Smooth muscle cell (in vitro differentiated cells): ENCODE measurements around the gene HIGD2A. TPM values are rescaled to one million over a fixed set of nuclear protein-coding genes. Genes with fewer than 3 reads are reported as not detected.

ENCODE experiments used
- DNase-seq: peaks from one replicate; lab custom pipeline; 2025; ENCODE audit not compliant: unreplicated experiment; lab: John Stamatoyannopoulos, UW
- H2AFZ ChIP-seq: fragments of 200-600 bp; sonication (generic); 2 replicates; pipeline ENCODE4 v1.6.0; 2016; ENCODE audit warnings: antibody characterized with exemption, low read depth, mild to moderate bottlenecking
- H3F3A ChIP-seq: fragments of 200-600 bp; sonication (generic); 2 replicates; pipeline ENCODE4 v1.6.0; 2017; ENCODE audit warnings: antibody characterized with exemption, low read depth
- H3K27ac ChIP-seq: fragments of 200-600 bp; sonication (generic); 2 replicates; pipeline ENCODE4 v1.5.1; 2016; ENCODE audit warnings: low read depth, mild to moderate bottlenecking
- H3K27me3 ChIP-seq: fragments of 200-600 bp; sonication (generic); 2 replicates; pipeline ENCODE4 v1.6.1; 2016; ENCODE audit warnings: low read depth, mild to moderate bottlenecking
- H3K36me3 ChIP-seq: fragments of 200-600 bp; sonication (generic); 2 replicates; pipeline ENCODE4 v1.5.1; 2016; ENCODE audit warnings: low read depth
- H3K4me1 ChIP-seq: fragments of 200-600 bp; sonication (generic); 2 replicates; pipeline ENCODE4 v1.5.1; 2016; ENCODE audit warnings: low read depth
- H3K4me2 ChIP-seq: fragments of 200-600 bp; sonication (generic); 2 replicates; pipeline ENCODE4 v1.6.0; 2016; ENCODE audit warnings: mild to moderate bottlenecking
- H3K4me3 ChIP-seq: fragments of 200-600 bp; sonication (generic); 2 replicates; pipeline ENCODE4 v1.5.1; 2016; ENCODE audit warnings: mild to moderate bottlenecking
- H3K79me2 ChIP-seq: fragments of 200-600 bp; sonication (generic); 2 replicates; pipeline ENCODE4 v1.6.0; 2016; ENCODE audit warnings: low read depth, mild to moderate bottlenecking
- H3K9ac ChIP-seq: fragments of 200-600 bp; sonication (generic); 2 replicates; pipeline ENCODE4 v1.6.0; 2016; ENCODE audit warnings: low read depth
- H3K9me3 ChIP-seq: fragments of 200-600 bp; sonication (generic); replicated peaks from 2 replicates; pipeline ENCODE4 v1.5.1; 2016; ENCODE audit warnings: low read depth
- H4K20me1 ChIP-seq: fragments of 200-600 bp; sonication (generic); 2 replicates; pipeline ENCODE4 v1.6.0; 2016; ENCODE audit warnings: low read depth
- WGBS: methylation state at CpG from one replicate; pipeline ENCODE4 v1.1.7; 2016; ENCODE audit warnings: low lambda C conversion rate; 5-methylcytosine and 5-hydroxymethylcytosine counted together
- polyA plus RNA-seq: library from polyadenylated mRNA; unstranded; fragments of >200 nt; fragmentation: Nextera tagmentation; extraction: Ambion mirVana; gene quantifications from 2 replicates; pipeline ENCODE4 v1.2.1, GENCODE V29; 2016
- total RNA-seq: library from RNA; depleted of rRNA; stranded (reverse); fragments of >200 nt; gene quantifications from 2 replicates; pipeline ENCODE4 v1.2.3, GENCODE V29; 2014
- TF ChIP-seq, protein P1 (sequence below): fragments of 200-600 bp; sonication (generic); IDR thresholded peaks from 2 replicates; pipeline ENCODE4 v1.5.1; 2017; ENCODE audit warnings: borderline replicate concordance, mild to moderate bottlenecking, antibody characterized with exemption; ENCODE audit not compliant: insufficient read depth, poor library complexity, severe bottlenecking

HIGD2A gene
- total and polyA plus RNA-seq, 2 experiments from 2014 or later = 94.5 to 140 TPM

GRCh38 chr5:176389135-176390123 is 878 bp downstream of the HIGD2A start:
- Histone ChIP-seq H3K79me2 (peaks cover 29% of the 10 kb centered on the region), H3K4me1 (peaks cover 14% of the 10 kb centered on the region), H3K27me3 (no peaks in the 10 kb centered on the region), H3F3A (no peaks in the 10 kb centered on the region), H3K27ac (peak overlapping the region; percentile 81), H2AFZ (no peak overlapping the region), H3K36me3 (peaks cover 3% of the 10 kb centered on the region), H3K9me3 (no peaks in the 10 kb centered on the region), H3K4me2 (peak overlapping the region; percentile 99), H3K9ac (peak overlapping the region; percentile 53), H3K4me3 (peak overlapping the region; percentile 64), H4K20me1 (no peaks in the 10 kb centered on the region)
- TF ChIP-seq, protein P1, sequence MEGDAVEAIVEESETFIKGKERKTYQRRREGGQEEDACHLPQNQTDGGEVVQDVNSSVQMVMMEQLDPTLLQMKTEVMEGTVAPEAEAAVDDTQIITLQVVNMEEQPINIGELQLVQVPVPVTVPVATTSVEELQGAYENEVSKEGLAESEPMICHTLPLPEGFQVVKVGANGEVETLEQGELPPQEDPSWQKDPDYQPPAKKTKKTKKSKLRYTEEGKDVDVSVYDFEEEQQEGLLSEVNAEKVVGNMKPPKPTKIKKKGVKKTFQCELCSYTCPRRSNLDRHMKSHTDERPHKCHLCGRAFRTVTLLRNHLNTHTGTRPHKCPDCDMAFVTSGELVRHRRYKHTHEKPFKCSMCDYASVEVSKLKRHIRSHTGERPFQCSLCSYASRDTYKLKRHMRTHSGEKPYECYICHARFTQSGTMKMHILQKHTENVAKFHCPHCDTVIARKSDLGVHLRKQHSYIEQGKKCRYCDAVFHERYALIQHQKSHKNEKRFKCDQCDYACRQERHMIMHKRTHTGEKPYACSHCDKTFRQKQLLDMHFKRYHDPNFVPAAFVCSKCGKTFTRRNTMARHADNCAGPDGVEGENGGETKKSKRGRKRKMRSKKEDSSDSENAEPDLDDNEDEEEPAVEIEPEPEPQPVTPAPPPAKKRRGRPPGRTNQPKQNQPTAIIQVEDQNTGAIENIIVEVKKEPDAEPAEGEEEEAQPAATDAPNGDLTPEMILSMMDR = no peak
- WGBS = 32% methylated on average over 37 of the region's 41 CpGs
- DNase-seq = no peak

DNA sequence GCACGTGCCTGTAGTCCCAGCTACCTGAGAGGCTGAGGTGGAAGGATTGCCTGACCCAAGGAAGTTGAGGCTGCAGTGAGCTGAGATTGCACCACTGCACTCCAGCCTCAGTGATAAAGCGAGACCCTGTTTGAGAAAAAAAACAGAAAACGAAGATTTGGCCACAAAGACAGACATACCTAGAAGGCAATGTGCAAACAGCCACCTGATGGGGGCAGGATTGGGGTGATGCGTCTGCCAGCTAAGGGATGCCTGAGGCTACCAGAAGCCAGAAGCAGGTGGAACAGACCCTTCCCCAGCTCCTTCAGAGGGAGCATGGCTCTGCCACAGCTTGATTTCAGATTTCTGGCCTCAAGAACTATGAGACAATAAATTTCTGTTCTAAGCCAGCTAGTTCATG is 2.9 kb downstream of the HIGD2A start:
- Histone ChIP-seq H2AFZ (no peak overlapping the region), H3K27ac (no peak overlapping the region), H3K4me2 (no peak overlapping the region), H3F3A (no peaks in the 10 kb centered on the region), H3K4me3 (no peak overlapping the region), H3K79me2 (peaks cover 16% of the 10 kb centered on the region), H4K20me1 (no peaks in the 10 kb centered on the region), H3K4me1 (peaks cover 14% of the 10 kb centered on the region), H3K36me3 (no peaks in the 10 kb centered on the region), H3K9me3 (no peaks in the 10 kb centered on the region), H3K9ac (no peak overlapping the region), H3K27me3 (no peaks in the 10 kb centered on the region)
- no peak for DNase-seq
- TF ChIP-seq, protein P1 = no peak
- 97% methylated on average over 4 of the region's 4 CpGs for WGBS

GRCh38 chr5:176391999-176392398 is 3.4 kb downstream of the HIGD2A start:
- H3F3A ChIP-seq = no peaks in the 10 kb centered on the region
- no peaks in the 10 kb centered on the region for H3K36me3 ChIP-seq
- no peak overlapping the region for H3K27ac ChIP-seq
- TF ChIP-seq, protein P1 = no peak
- H3K9ac ChIP-seq = no peak overlapping the region
- peaks cover 13% of the 10 kb centered on the region for H3K4me1 ChIP-seq
- H4K20me1 ChIP-seq = no peaks in the 10 kb centered on the region
- H2AFZ ChIP-seq = no peak overlapping the region
- H3K79me2 ChIP-seq = peaks cover 12% of the 10 kb centered on the region
- WGBS = 95% methylated on average over 4 of the region's 4 CpGs
- no peak overlapping the region for H3K4me2 ChIP-seq
- H3K4me3 ChIP-seq = no peak overlapping the region
- no peaks in the 10 kb centered on the region for H3K27me3 ChIP-seq
- DNase-seq = no peak
- H3K9me3 ChIP-seq = no peaks in the 10 kb centered on the region
